GM18909 (cell line): ENCODE results near the gene C14orf93.
"Not testable (repeated sequence)": the region's sequence is repeated elsewhere in the genome, so short reads cannot be mapped to it uniquely, and the experiment has no call there.

Experiments used
- ATAC-seq: cut with Tn5 transposase; IDR thresholded peaks from one replicate; pipeline ENCODE4 v1.9.1; 2021; ENCODE audit warnings: mild to moderate bottlenecking; ENCODE audit not compliant: unreplicated experiment, poor library complexity

The C14orf93 gene

GRCh38 chr14:22977684-22978486 is 32.1 kb downstream of the C14orf93 start:
- no peak for ATAC-seq

DNA sequence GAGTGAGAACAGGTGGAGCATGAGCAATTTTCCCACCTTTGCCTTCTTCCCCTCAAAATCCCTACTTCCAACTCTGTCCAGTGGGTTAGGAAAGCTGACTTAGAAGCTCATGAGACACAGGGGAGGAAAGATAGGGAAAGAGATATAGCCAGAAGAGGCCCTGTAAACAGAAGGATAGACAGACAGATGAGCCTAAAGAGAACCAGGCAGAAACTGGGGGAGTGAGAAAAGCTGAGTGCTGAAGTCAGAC is 32.6 kb downstream of the C14orf93 start:
- ATAC-seq, result no peak

DNA sequence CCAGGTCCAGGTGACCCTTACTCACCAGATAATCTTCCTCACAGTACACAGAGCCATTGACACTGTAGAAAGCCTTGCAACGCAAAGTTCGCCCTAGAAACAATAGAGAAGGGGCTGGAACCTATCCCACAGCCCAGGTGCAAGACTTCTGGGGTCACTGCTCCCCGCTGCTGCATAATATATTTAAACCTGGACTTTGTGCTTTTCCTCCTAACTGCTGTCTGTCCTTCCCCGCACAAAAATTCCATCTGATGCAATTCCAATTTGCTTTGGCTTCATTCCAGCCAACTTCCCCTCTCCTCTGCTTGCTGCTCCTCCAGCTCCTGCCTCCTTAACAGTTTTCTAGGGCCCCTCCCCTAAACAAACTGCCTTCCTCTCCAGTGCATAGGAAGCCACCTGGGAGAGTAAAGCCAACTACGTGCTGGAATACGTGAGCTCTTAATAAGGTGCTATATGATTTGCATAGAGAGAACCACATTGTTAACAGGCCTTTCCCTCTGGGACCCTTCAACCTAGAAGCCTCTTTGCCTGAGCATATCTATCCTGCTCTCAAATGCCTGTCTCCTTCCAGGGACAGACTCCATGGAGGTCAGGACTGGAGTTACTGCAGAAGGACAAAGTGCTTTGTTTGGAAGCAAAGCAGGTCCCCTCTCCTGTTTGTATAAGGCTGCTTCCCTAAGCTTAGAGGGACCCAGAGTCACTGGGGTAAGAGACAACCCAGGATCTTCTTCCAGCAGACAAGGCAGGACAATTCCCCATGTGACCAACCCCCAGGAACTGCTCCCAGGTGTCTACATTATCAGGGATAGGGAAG is 33.1 kb downstream of the C14orf93 start:
- no peak for ATAC-seq

- ATAC-seq, result no peak
These were observed 35.2 kb downstream of the C14orf93 start for GRCh38 chr14:22974530-22975313.

- no peak for ATAC-seq
These were observed 36.5 kb downstream of the C14orf93 start for GRCh38 chr14:22973217-22974032.

GRCh38 chr14:22972313-22972930 is 37.5 kb downstream of the C14orf93 start:
- no peak for ATAC-seq

GRCh38 chr14:22971152-22971551 is 38.8 kb downstream of the C14orf93 start:
- no peak for ATAC-seq

- no peak for ATAC-seq
These were observed 43.1 kb downstream of the C14orf93 start for GRCh38 chr14:22966783-22967269.

- ATAC-seq, result not testable (repeated sequence)
These were observed 43.8 kb downstream of the C14orf93 start for GRCh38 chr14:22965916-22966782.

DNA sequence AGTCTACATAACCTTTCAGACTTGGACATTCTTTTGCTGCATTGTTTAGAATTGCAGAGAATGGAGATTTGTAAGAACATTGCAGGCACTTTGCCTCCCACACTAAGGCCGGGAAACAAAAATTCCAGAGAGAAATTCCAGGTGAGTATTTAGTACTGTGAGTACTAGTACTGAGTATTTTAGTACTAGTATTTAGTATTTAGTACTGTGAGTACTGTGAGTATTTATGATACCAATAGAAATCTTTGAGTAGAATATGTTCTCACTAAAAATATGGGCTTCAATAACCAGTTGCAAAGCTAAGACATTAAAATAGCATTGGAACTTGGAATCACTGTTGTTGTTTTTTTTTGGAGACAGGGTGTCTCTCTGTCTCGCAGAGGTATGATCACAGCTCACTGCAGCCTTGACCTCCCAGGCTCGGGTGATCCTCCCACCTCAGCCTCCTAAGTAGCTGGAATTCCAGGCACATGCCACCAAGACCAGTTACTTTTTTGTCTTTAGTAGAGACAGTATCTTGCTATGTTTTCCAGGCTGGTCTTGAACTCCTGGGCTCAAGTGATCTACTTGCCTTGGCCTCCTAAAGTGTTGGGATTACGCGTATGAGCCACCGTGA is 47.8 kb downstream of the C14orf93 start:
- ATAC-seq, result no peak

- ATAC-seq, result no peak
These were observed 54.0 kb downstream of the C14orf93 start for GRCh38 chr14:22955702-22956569.

GRCh38 chr14:22952418-22952817 is 57.5 kb downstream of the C14orf93 start:
- no peak for ATAC-seq

DNA sequence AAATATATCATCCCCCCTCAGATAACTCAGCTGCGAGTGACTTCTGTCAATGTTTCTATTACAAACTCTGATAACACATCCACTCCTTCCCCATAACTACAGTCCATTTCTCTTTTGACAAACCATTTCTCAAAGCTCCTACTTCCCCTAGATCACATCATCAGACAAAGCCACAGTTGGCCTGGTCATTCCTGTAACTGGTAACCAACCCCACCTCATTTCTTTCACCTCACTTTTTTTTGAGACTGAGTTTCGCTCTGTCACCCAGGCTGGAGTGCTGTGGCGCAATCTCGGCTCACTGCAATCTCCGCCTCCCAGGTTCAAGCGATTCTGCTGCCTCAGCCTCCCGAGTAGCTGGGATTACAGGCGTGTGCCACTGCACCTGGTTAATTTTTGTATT is 58.1 kb downstream of the C14orf93 start:
- not testable (repeated sequence) for ATAC-seq

- no peak for ATAC-seq
These were observed 64.3 kb downstream of the C14orf93 start for GRCh38 chr14:22945642-22946041.

- ATAC-seq, result no peak
These were observed 70.3 kb downstream of the C14orf93 start for GRCh38 chr14:22939684-22940083.
